MCF 10A (cell line): Measurements from ENCODE around the gene KIF6. TPM values are rescaled to one million over a fixed set of nuclear protein-coding genes. Genes with fewer than 3 reads are reported as not detected.
"Not testable (repeated sequence)": the region's sequence is repeated elsewhere in the genome, so short reads cannot be mapped to it uniquely, and the experiment has no call there.

ENCODE experiments used
- BruUV-seq: library from RNA; stranded (reverse); fragments of 400-500 nt; replicated peaks from 2 replicates; lab custom pipeline; 2021; lab: Mats Ljungman, UMichigan
- CTCF ChIA-PET: fragments of 300-600 bp; sonication (Branson Sonifier 250); formaldehyde crosslinking; extraction: SDS; loops from one replicate; lab custom pipeline; 2021; ENCODE audit warnings: antibody characterized with exemption, inconsistent platforms; lab: Yijun Ruan, JAX
- POLR2A ChIA-PET: fragments of 300-600, 350-650 bp; sonication (Branson Sonifier 250); formaldehyde crosslinking; extraction: SDS; loops from one replicate; lab custom pipeline; 2020; ENCODE audit warnings: antibody characterized with exemption, inconsistent platforms; lab: Yijun Ruan, JAX
- DNase-seq: peaks from one replicate; pipeline ENCODE4 v3.0.0-alpha.2; 2018; ENCODE audit not compliant: unreplicated experiment
- H3K27ac Mint-ChIP-seq: one replicate; pipeline ENCODE4 v1.8.0; 2022; ENCODE audit warnings: mild to moderate bottlenecking, low read depth, mixed read lengths; ENCODE audit not compliant: unreplicated experiment
- H3K27me3 Mint-ChIP-seq: one replicate; pipeline ENCODE4 v1.8.0; 2022; ENCODE audit warnings: mixed read lengths; ENCODE audit not compliant: insufficient read depth, unreplicated experiment
- H3K36me3 Mint-ChIP-seq: one replicate; pipeline ENCODE4 v1.8.0; 2022; ENCODE audit warnings: mild to moderate bottlenecking, moderate library complexity, mixed read lengths; ENCODE audit not compliant: insufficient read depth, unreplicated experiment
- H3K4me1 Mint-ChIP-seq: one replicate; pipeline ENCODE4 v1.8.0; 2022; ENCODE audit warnings: mixed read lengths; ENCODE audit not compliant: insufficient read depth, unreplicated experiment
- H3K4me3 Mint-ChIP-seq: one replicate; pipeline ENCODE4 v1.8.0; 2022; ENCODE audit warnings: mild to moderate bottlenecking, moderate library complexity, mixed read lengths; ENCODE audit not compliant: unreplicated experiment
- H3K9me3 Mint-ChIP-seq: one replicate; pipeline ENCODE4 v1.8.0; 2022; ENCODE audit warnings: mixed read lengths; ENCODE audit not compliant: unreplicated experiment
- CTCF ChIP-seq: fragments of 200-600 bp; IDR thresholded peaks from one replicate; pipeline ENCODE4 v1.8.0; 2022; ENCODE audit warnings: antibody characterized with exemption, mild to moderate bottlenecking; ENCODE audit not compliant: unreplicated experiment
- intact Hi-C: fragments of 100-400 bp; cut with micrococcal nuclease; formaldehyde crosslinking; loops from 2 replicates; pipeline ENCODE4 v1.14.1; 2022
- total RNA-seq: library from RNA; stranded (reverse); gene quantifications from 2 replicates; pipeline ENCODE4 v1.2.3, GENCODE V29; 2022

Gene KIF6
- total RNA-seq, 1 experiment from 2014 or later = 0.91 TPM

DNA sequence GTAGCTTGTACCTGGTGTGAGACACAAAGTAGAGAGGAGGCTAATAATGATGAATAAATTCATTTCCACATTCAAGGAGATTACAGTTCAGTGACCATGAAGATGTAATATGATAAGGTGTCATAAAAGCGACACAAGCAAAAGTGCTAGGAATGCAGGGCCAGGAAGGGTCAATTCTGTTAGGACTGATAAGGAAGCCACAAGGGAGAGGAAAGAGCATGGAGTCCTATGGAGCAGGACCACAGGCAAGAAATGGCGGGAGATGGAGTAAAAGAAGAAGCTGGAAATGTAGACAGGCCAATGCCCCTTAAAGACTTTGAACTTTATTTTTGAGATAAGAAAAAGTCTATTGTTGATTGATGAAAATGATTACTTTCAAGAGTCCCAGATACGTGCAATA, 240.9 kb downstream of the KIF6 start:
- intact Hi-C loops = no loop called here
- Mint-ChIP-seq H3K4me1 (no peaks in the 10 kb centered on the region), H3K27ac (no peak overlapping the region), H3K9me3 (peaks cover 15% of the 10 kb centered on the region), H3K36me3 (no peaks in the 10 kb centered on the region), H3K27me3 (no peaks in the 10 kb centered on the region), H3K4me3 (no peak overlapping the region)
- no peak for TF ChIP-seq CTCF
- no peak for DNase-seq
- CTCF ChIA-PET = interaction anchor here (1.1 kb wide), 1 partner anchor 8 kb away, joined by 3 read pairs; no protein-coding TSS in a partner anchor
- no TSS peak for BruUV-seq
- POLR2A ChIA-PET = no interaction called here

DNA sequence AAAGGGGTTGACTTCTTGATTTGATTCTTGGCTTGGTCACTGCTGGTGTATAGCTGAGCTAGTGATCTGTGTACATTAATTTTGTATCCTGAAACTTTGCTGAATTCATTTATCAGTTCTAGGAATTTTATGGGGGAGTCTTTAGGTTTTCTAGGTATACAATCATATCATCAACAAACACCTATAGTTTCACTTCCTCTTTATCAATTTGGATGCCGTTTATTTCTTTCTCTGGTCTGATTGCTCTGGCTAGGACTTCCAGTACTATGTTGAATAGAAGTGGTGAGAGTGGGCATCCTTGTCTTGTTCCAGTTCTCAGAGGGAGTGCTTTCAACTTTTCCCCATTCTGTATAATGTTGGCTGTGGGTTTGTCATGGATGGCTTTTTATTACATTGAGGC, 245.4 kb downstream of the KIF6 start:
- peaks cover 21% of the 10 kb centered on the region for H3K9me3 Mint-ChIP-seq
- not testable (repeated sequence) for H3K27me3 Mint-ChIP-seq

DNA sequence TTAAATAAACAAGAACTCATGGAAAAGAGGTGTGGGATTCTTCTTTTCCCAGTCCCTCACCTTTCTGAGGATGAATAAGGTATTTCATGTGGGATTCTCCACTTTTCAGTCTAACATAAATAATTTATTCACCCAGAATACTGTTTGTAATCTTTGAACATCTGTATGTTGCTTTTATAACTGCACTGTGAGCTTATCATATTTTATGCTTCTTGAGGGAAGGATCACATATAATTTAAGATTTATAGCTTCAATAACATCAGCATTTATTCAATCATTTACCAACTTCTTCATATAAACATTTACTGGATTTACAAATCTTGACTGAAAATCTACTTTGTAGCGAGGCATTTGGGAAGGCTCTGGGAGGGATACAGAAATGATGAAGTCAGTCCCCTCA, 248.5 kb downstream of the KIF6 start:
- TF ChIP-seq CTCF = no peak
- BruUV-seq = no TSS peak
- Mint-ChIP-seq H3K27ac (no peak overlapping the region), H3K4me1 (no peaks in the 10 kb centered on the region), H3K9me3 (peaks cover 21% of the 10 kb centered on the region), H3K36me3 (no peaks in the 10 kb centered on the region), H3K4me3 (no peak overlapping the region), H3K27me3 (no peaks in the 10 kb centered on the region)
- CTCF ChIA-PET = interaction anchor here (0.6 to 0.7 kb wide), 4 partner anchors 8 to 838 kb away, joined by 3 to 4 read pairs (median 3); no protein-coding TSS in a partner anchor
- no peak for DNase-seq
- POLR2A ChIA-PET = interaction anchor here (0.7 kb wide), 1 partner anchor 10 kb away, joined by 3 read pairs; no protein-coding TSS in a partner anchor
- intact Hi-C loops = no loop called here

More for the DNA sequence above, 245.4 kb downstream of the KIF6 start:
- CTCF ChIA-PET, H3K36me3 Mint-ChIP-seq, BruUV-seq, H3K4me3 Mint-ChIP-seq, DNase-seq, H3K4me1 Mint-ChIP-seq, H3K27ac Mint-ChIP-seq, intact Hi-C loops: not testable (repeated sequence)
- POLR2A ChIA-PET = interaction anchor here (0.7 kb wide), 1 partner anchor 430 kb away, joined by 3 read pairs; no protein-coding TSS in a partner anchor

DNA sequence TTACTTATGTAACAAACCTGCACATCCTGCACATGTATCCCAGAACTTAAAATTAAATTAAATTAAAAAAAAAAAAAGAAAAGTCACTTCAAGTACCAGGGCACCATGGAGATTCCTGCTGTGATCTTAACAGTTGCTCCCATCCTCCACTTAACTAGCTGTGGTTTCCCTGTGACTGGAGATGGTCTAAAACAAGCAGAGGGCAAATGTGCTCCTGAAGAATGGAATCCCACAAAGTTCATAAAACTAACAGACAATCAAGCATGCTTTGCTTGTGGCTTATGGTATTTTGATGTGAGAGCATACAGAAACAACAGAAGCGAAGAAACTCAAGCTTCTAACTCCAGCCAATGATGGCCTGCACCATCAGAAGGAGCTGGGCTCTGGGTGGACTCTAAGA, 249.1 kb downstream of the KIF6 start:
- Mint-ChIP-seq H3K9me3 (peaks cover 21% of the 10 kb centered on the region), H3K27me3 (no peaks in the 10 kb centered on the region), H3K4me1 (no peaks in the 10 kb centered on the region), H3K4me3 (no peak overlapping the region), H3K27ac (no peak overlapping the region), H3K36me3 (no peaks in the 10 kb centered on the region)
- TF ChIP-seq CTCF = no peak
- POLR2A ChIA-PET = interaction anchor here (0.7 kb wide), 1 partner anchor 9 kb away, joined by 3 read pairs; no protein-coding TSS in a partner anchor
- no peak for DNase-seq
- CTCF ChIA-PET = interaction anchor here (0.6 to 0.7 kb wide), 4 partner anchors 9 to 839 kb away, joined by 3 to 4 read pairs (median 3); no protein-coding TSS in a partner anchor
- BruUV-seq = no TSS peak
- intact Hi-C loops = no loop called here
